H1 (cell line): ENCODE measurements around the gene SEMA3A. TPM values are rescaled to one million over a fixed set of nuclear protein-coding genes. Genes with fewer than 3 reads are reported as not detected.

Experiments
- TBP ChIP-seq: IDR thresholded peaks from 2 replicates; pipeline ENCODE4 v1.6.1; 2011; ENCODE audit warnings: low read depth, low read length, improper control_type of control experiment
- USF2 ChIP-seq: IDR thresholded peaks from 2 replicates; pipeline ENCODE4 v1.6.1; 2011; ENCODE audit warnings: low read length, improper control_type of control experiment
- ZNF274 ChIP-seq: IDR thresholded peaks from 2 replicates; pipeline ENCODE4 v1.7.0; 2012; ENCODE audit warnings: low read length, borderline replicate concordance; ENCODE audit errors: extremely low read depth
- polyA plus RNA-seq, 7 experiments: library from polyadenylated mRNA; depleted of rRNA in 3 of 7; stranded (reverse) in 5 of 7; unstranded in 2 of 7; fragments of >200 nt in 5 of 7; fragments of 200-250 nt in 2 of 7; gene quantifications; 1 replicate in 5 of 7; 2 replicates in 1 of 7; 4 replicates in 1 of 7; pipeline versions ENCODE4 v1.2.1 to v1.2.3, GENCODE V29; 2011 to 2013; ENCODE audit warnings: missing spikeins in 2 of 7, mixed read lengths in 2 of 7
- total RNA-seq: library from RNA; stranded (reverse); fragmentation: NEBNext Ultra II Directional; extraction: Animal tissue kit (Norgen Biotek cat#: 25700); gene quantifications from 2 replicates; pipeline ENCODE4 v1.2.1, GENCODE V29; 2021
- TF ChIP-seq, protein P1 (sequence below): fragments of 300-600 bp; sonication (generic); IDR thresholded peaks from 2 replicates; pipeline ENCODE4 v1.7.1; 2012; ENCODE audit warnings: low read length, moderate library complexity, mild to moderate bottlenecking, inconsistent platforms; ENCODE audit not compliant: insufficient replicate concordance
- TF ChIP-seq, protein P2 (sequence below): IDR thresholded peaks from 2 replicates; pipeline ENCODE4 v1.6.1; 2012; ENCODE audit warnings: inconsistent platforms

The SEMA3A gene
- total and polyA plus RNA-seq, 2 of the 8 experiments (the other 6 are each of a cell fraction or from before 2014, with no cell fraction given): 8.1 to 45.9 TPM

DNA sequence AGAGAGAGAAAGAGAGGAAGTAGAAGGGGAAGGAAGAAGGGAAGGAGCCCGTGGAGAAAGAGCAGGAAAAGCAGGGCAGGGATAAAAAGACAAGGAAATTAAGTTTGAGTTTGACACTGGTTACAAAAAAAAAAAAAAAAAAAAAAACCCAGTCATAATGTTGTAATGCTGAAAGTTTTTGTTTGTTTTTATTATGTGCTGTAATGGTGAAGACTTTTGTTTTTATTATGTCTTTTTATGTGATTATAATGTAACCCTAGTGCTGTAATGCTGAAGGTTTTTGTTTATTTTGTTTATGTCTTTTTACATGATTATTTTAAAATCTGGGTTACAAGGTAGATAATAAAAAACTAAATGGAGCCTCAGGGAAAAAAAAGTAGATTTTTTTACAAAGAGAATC is 184.8 kb downstream of the SEMA3A start (continued):
- TF ChIP-seq, protein P1, sequence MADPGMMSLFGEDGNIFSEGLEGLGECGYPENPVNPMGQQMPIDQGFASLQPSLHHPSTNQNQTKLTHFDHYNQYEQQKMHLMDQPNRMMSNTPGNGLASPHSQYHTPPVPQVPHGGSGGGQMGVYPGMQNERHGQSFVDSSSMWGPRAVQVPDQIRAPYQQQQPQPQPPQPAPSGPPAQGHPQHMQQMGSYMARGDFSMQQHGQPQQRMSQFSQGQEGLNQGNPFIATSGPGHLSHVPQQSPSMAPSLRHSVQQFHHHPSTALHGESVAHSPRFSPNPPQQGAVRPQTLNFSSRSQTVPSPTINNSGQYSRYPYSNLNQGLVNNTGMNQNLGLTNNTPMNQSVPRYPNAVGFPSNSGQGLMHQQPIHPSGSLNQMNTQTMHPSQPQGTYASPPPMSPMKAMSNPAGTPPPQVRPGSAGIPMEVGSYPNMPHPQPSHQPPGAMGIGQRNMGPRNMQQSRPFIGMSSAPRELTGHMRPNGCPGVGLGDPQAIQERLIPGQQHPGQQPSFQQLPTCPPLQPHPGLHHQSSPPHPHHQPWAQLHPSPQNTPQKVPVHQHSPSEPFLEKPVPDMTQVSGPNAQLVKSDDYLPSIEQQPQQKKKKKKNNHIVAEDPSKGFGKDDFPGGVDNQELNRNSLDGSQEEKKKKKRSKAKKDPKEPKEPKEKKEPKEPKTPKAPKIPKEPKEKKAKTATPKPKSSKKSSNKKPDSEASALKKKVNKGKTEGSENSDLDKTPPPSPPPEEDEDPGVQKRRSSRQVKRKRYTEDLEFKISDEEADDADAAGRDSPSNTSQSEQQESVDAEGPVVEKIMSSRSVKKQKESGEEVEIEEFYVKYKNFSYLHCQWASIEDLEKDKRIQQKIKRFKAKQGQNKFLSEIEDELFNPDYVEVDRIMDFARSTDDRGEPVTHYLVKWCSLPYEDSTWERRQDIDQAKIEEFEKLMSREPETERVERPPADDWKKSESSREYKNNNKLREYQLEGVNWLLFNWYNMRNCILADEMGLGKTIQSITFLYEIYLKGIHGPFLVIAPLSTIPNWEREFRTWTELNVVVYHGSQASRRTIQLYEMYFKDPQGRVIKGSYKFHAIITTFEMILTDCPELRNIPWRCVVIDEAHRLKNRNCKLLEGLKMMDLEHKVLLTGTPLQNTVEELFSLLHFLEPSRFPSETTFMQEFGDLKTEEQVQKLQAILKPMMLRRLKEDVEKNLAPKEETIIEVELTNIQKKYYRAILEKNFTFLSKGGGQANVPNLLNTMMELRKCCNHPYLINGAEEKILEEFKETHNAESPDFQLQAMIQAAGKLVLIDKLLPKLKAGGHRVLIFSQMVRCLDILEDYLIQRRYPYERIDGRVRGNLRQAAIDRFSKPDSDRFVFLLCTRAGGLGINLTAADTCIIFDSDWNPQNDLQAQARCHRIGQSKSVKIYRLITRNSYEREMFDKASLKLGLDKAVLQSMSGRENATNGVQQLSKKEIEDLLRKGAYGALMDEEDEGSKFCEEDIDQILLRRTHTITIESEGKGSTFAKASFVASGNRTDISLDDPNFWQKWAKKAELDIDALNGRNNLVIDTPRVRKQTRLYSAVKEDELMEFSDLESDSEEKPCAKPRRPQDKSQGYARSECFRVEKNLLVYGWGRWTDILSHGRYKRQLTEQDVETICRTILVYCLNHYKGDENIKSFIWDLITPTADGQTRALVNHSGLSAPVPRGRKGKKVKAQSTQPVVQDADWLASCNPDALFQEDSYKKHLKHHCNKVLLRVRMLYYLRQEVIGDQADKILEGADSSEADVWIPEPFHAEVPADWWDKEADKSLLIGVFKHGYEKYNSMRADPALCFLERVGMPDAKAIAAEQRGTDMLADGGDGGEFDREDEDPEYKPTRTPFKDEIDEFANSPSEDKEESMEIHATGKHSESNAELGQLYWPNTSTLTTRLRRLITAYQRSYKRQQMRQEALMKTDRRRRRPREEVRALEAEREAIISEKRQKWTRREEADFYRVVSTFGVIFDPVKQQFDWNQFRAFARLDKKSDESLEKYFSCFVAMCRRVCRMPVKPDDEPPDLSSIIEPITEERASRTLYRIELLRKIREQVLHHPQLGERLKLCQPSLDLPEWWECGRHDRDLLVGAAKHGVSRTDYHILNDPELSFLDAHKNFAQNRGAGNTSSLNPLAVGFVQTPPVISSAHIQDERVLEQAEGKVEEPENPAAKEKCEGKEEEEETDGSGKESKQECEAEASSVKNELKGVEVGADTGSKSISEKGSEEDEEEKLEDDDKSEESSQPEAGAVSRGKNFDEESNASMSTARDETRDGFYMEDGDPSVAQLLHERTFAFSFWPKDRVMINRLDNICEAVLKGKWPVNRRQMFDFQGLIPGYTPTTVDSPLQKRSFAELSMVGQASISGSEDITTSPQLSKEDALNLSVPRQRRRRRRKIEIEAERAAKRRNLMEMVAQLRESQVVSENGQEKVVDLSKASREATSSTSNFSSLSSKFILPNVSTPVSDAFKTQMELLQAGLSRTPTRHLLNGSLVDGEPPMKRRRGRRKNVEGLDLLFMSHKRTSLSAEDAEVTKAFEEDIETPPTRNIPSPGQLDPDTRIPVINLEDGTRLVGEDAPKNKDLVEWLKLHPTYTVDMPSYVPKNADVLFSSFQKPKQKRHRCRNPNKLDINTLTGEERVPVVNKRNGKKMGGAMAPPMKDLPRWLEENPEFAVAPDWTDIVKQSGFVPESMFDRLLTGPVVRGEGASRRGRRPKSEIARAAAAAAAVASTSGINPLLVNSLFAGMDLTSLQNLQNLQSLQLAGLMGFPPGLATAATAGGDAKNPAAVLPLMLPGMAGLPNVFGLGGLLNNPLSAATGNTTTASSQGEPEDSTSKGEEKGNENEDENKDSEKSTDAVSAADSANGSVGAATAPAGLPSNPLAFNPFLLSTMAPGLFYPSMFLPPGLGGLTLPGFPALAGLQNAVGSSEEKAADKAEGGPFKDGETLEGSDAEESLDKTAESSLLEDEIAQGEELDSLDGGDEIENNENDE: no peak
- no peak for TF ChIP-seq TBP
- no peak for TF ChIP-seq USF2
- TF ChIP-seq, protein P2, sequence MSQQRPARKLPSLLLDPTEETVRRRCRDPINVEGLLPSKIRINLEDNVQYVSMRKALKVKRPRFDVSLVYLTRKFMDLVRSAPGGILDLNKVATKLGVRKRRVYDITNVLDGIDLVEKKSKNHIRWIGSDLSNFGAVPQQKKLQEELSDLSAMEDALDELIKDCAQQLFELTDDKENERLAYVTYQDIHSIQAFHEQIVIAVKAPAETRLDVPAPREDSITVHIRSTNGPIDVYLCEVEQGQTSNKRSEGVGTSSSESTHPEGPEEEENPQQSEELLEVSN: no peak
- TF ChIP-seq ZNF274: no peak
